Heart left ventricle (tissue), 13 donors: ENCODE results near the gene ADM2.

Experiments
- POLR2A ChIP-seq, 2 donors: fragments of 450-650 bp; IDR thresholded peaks; one replicate each; pipeline ENCODE4 v1.6.1; 2017; ENCODE audit warnings: antibody characterized with exemption in 2 of 2, mild to moderate bottlenecking in 2 of 2, moderate library complexity in 2 of 2
- TF ChIP-seq, protein P1 (sequence below), 12 donors: fragments of 200-600 bp; sonication (generic) in 4 of 12; IDR thresholded peaks; one replicate each; pipeline versions ENCODE4 v1.5.0 to v1.8.0; 2018 to 2022; ENCODE audit warnings: antibody characterized with exemption in 12 of 12, mild to moderate bottlenecking in 5 of 12
- donor health status: ischemic (EF 13 %, LVEDD 7.1; RV severe dilation, severe dysfunction).
- donor health status: DM: no; HTN: yes; CAD: no.
- donor health status: DM: no; HTN: no; CAD: no.
- donor health status: ischemic (EF 25% LVEDD 6.9; RV normal size, moderate dysfunction).
- donor health status: ischemic (EF 25% LVEDD 5.7; RV mildly dilated, moderate dysfunction).
- donor health status: ischemic (EF 35%, LVEDD 5.7; RV mildly dilated, moderate dysfunction).
- donor health status: nonischemic (EF 11% LVEDD 7.7; RV severe dilation, severe dysfunction).
- donor health status: DM: yes; HTN: yes; CAD: no.
- donor health status: PGD.
- donor health status: ischemic (EF 29% LVEDD 5.4; RV normal size, mild dysfunction).
- donor health status: nonischemic (EF 23%, LVEDD 6.1; RV moderate dilation, normal function).

DNA sequence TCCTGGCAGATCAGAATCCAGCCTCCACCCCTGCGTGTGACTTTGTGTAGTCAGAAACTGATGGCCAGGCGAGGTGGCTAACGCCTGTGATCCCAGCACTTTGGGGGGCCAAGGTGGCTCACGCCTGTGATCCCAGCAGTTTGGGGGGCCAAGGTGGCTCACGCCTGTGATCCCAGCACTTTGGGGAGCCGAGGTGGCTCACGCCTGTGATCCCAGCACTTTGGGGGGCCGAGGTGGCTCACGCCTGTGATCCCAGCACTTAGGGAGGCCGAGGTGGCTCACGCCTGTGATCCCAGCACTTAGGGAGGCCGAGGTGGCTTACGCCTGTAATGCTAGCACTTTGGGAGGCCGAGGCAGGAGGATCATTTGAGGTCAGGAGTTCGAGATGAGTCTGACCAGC, 31.8 kb downstream of the ADM2 start:
- TF ChIP-seq, protein P1, sequence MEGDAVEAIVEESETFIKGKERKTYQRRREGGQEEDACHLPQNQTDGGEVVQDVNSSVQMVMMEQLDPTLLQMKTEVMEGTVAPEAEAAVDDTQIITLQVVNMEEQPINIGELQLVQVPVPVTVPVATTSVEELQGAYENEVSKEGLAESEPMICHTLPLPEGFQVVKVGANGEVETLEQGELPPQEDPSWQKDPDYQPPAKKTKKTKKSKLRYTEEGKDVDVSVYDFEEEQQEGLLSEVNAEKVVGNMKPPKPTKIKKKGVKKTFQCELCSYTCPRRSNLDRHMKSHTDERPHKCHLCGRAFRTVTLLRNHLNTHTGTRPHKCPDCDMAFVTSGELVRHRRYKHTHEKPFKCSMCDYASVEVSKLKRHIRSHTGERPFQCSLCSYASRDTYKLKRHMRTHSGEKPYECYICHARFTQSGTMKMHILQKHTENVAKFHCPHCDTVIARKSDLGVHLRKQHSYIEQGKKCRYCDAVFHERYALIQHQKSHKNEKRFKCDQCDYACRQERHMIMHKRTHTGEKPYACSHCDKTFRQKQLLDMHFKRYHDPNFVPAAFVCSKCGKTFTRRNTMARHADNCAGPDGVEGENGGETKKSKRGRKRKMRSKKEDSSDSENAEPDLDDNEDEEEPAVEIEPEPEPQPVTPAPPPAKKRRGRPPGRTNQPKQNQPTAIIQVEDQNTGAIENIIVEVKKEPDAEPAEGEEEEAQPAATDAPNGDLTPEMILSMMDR (IDR thresholded peaks at IDR 0.05) = no peak
- TF ChIP-seq POLR2A (IDR thresholded peaks at IDR 0.05) = no peak
